ENCODE results near the gene COL21A1.

Gene COL21A1

GRCh38 chr6:56038764-56039163 is 208.6 kb downstream of the COL21A1 start:
- no peak for DNase-seq (ENCODE audit: low read depth)
- H3K4me3 ChIP-seq (ENCODE audit: low read length): no peak overlapping the region
- TF ChIP-seq CTCF (conservative IDR thresholded peaks at IDR 0.05; ENCODE audit: low read depth, low read length): no peak

GRCh38 chr6:56037601-56038000 is 209.8 kb downstream of the COL21A1 start:
- no peak for DNase-seq (ENCODE audit: low read depth)
- no peak overlapping the region for H3K4me3 ChIP-seq (ENCODE audit: low read length)
- TF ChIP-seq CTCF (conservative IDR thresholded peaks at IDR 0.05; ENCODE audit: low read depth, low read length): no peak

- no peak for TF ChIP-seq CTCF (conservative IDR thresholded peaks at IDR 0.05; ENCODE audit: low read depth, low read length)
- H3K4me3 ChIP-seq (ENCODE audit: low read length): no peak overlapping the region
- DNase-seq (ENCODE audit: low read depth): no peak
These were observed 210.3 kb downstream of the COL21A1 start for GRCh38 chr6:56036916-56037600.

- H3K4me3 ChIP-seq (ENCODE audit: low read length): no peak overlapping the region
- no peak for DNase-seq (ENCODE audit: low read depth)
- no peak for TF ChIP-seq CTCF (conservative IDR thresholded peaks at IDR 0.05; ENCODE audit: low read depth, low read length)
These were observed 214.0 kb downstream of the COL21A1 start for GRCh38 chr6:56033401-56033800.

GRCh38 chr6:56032715-56033260 is 214.6 kb downstream of the COL21A1 start:
- TF ChIP-seq CTCF (conservative IDR thresholded peaks at IDR 0.05; ENCODE audit: low read depth, low read length): no peak
- no peak overlapping the region for H3K4me3 ChIP-seq (ENCODE audit: low read length)
- no peak for DNase-seq (ENCODE audit: low read depth)

- DNase-seq (ENCODE audit: low read depth): no peak
- TF ChIP-seq CTCF (conservative IDR thresholded peaks at IDR 0.05; ENCODE audit: low read depth, low read length): no peak
- H3K4me3 ChIP-seq (ENCODE audit: low read length): no peak overlapping the region
These were observed 219.5 kb downstream of the COL21A1 start for GRCh38 chr6:56027865-56028264.
